ENCODE results near the gene FAM83E.

DNA sequence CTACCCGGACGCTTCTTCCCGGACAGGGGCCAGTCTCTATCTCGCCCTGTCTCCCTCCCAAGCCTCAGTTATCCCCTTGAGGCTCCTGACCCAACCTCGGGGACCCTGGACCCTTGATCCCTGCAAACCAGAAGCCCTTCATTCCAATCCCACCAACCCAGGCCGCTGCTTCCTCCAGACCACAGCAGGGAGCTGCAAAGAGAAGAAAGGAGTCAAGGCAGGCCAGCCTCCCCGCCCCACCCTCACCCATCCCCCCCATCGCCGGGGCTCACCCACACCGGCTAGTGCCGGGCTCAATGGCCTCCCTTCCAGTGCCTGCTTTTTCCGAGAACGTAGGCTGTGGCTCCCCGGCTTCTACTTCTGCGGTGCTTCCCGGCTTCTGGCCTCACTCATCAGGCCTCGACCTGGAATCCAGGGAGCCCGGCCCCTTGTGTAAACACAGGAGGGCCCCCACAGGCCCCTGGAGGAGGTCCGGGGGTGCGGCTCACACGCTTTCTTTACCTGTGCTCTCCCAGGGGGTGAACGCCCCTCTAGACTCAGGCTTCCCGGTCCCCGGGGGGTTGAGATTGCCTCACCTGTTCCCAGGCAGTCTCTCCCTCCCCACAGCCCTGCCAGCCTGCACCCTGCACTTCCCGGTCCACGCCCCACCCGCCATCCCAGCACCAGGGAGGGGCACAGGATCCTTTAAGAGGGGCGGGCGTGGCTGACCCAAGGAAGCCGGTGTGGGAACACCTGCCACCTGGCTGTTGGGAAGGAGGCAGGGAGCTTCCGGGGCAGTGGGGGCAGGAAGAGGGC lies at the start of gene FAM83E:
- TF ChIP-seq POLR2AphosphoS5 (IDR thresholded peaks at IDR 0.05; ENCODE audit: low read depth, low read length), result peak; percentile 88
- TF ChIP-seq, protein P1, sequence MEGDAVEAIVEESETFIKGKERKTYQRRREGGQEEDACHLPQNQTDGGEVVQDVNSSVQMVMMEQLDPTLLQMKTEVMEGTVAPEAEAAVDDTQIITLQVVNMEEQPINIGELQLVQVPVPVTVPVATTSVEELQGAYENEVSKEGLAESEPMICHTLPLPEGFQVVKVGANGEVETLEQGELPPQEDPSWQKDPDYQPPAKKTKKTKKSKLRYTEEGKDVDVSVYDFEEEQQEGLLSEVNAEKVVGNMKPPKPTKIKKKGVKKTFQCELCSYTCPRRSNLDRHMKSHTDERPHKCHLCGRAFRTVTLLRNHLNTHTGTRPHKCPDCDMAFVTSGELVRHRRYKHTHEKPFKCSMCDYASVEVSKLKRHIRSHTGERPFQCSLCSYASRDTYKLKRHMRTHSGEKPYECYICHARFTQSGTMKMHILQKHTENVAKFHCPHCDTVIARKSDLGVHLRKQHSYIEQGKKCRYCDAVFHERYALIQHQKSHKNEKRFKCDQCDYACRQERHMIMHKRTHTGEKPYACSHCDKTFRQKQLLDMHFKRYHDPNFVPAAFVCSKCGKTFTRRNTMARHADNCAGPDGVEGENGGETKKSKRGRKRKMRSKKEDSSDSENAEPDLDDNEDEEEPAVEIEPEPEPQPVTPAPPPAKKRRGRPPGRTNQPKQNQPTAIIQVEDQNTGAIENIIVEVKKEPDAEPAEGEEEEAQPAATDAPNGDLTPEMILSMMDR (IDR thresholded peaks at IDR 0.05; ENCODE audit: control extremely low read depth in 1 of 3, insufficient read depth in 1 of 3, low read depth in 1 of 3, low read length in 3 of 3), result no peak
- TF ChIP-seq TEAD4 (IDR thresholded peaks at IDR 0.05; ENCODE audit: low read depth, low read length), result no peak
- TF ChIP-seq RFX5 (IDR thresholded peaks at IDR 0.05; ENCODE audit: borderline replicate concordance, low read depth, low read length), result peak; percentile 33; the same call in 1 of the 2 replicates
- TF ChIP-seq EP300 (IDR thresholded peaks at IDR 0.05; ENCODE audit: borderline replicate concordance in 1 of 2, low read depth in 2 of 2, low read length in 2 of 2), result peak in 1 of 2 experiments; percentile 54; a peak in 1 of 3 replicates
- no peak for TF ChIP-seq NANOG (IDR thresholded peaks at IDR 0.05; ENCODE audit: insufficient read depth, low read depth, low read length, poor library complexity, severe bottlenecking)
- TF ChIP-seq NRF1 (IDR thresholded peaks at IDR 0.05; ENCODE audit: low read depth, low read length), result no peak
- 0 out of 4 replicates have a peak, but pooled peaks of 1 of the 2 experiments have one; percentile 35 for TF ChIP-seq HDAC2 (IDR thresholded peaks at IDR 0.05; ENCODE audit: borderline replicate concordance in 1 of 2, low read depth in 2 of 2, low read length in 2 of 2)
- no peak for TF ChIP-seq GTF2F1 (IDR thresholded peaks at IDR 0.05; ENCODE audit: borderline replicate concordance, low read depth, low read length)
